DMS53 treated with DMSO at 0.1 percent for 48 hours (cell line): ENCODE data around the gene ESRRB.

Experiments
- DNase-seq: peaks from one replicate; lab custom pipeline; 2025; ENCODE audit not compliant: unreplicated experiment; lab: John Stamatoyannopoulos, UW

The ESRRB gene

DNA sequence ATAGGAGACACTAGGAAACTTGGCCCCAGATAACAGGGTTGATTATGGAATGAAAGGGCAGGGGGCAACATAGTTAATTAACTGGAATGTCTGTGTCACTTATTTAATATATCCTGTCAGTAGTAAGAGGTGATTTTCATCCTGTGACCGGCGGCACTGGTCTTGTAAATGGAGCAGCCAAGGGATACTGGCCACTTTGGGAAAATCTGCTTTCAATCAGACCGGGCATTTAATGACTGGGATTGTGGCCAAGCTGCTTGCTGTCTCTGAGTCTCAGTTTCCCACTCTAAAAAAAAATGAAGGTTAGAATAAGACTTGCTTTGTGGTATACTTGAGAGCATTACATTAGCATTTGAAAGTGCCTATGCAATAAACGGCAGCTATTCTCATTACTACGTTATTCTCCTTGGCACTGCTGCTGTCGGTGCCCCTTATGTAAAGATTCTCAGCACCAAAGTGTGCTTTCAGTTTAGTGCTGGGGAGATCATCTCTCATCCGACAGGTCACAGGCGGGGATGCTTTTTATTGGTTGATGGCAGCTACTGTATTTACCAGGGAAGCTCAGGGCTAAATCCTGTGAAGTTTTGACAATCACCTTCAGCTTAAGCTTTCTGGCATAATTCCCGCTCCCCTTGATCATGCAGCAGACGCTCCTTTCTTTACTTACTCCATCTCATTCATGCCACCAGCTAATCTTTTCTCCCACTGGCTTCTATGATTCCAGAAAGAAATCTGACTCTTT is 162.1 kb downstream of the ESRRB start:
- DNase-seq, result no peak

DNA sequence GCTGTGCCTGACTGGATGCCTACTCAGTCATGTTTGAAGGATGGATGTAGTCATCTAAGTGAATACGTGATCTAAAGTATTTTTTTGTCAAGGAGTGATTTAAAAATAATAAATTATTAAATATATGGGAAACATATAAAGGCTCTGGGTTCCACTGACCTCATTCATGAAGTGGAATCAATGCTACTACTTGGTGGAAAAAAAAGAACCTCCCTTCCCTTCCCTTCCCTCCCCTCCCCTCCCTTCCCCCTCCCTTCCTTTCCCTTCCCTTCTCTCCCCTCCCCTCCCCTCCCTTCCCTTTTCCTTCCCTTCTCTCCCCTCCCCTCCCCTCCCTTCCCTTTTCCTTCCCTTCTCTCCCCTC is 162.7 kb downstream of the ESRRB start:
- no peak for DNase-seq

- DNase-seq, result no peak
These were observed 163.2 kb downstream of the ESRRB start for GRCh38 chr14:76539130-76539529.

GRCh38 chr14:76541594-76542219 is 165.8 kb downstream of the ESRRB start:
- DNase-seq, result no peak

DNA sequence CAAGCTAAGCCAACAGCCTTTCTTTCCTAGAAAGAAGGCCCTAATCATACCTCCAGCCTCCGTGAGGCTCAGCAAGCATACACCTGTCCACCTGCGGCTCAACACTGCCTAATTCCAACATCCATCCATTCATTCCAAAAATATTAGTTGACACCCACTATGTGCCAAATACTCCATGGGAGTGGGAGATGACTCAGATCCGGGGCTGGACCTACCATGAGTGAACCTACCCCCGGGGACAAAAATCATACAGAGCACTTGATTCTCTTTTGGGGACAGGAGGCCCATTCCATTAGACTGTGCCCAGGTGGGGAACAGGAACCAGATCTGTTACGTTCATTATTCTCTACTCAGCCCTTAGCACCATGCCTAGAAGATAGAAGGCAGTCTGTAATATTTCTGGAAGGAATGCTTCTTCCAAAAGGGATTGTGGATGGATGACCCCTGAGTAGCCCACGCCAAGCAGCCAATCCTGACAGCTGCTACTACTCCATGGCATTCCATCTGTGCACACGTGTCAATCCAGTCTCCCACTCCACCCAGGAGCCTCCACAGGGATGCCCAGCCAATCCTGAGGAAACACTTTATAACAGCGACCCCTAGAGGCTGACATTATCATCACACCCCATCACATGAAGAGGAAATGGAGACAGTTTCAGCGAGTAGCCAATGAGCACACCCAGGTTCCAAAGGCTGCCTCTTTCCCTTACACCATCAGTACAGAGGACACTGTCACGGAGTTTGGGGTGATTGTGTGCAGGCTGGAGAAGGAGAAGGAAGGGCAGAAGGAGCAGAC is 170.7 kb downstream of the ESRRB start:
- no peak for DNase-seq

GRCh38 chr14:76547831-76548230 is 171.9 kb downstream of the ESRRB start:
- DNase-seq, result no peak

DNA sequence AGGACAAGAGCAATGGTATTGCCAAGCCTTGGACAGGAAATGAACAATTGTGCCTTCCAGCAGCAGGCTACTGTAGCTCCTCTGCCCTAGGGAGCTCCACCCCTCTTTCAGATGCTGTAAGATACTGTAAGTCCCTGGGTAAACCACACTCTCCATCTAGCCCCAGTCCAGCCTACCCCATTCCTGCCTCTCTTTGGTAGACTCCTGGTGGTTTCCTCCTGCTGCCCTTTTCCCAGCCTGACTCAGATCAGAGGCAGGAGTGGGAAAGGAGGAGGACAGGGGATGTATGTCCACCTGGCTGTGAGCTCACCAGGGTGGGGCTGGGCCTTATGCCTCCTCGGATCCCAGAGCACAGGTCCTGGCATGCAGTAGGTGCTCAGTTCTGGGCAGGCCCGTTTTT is 174.6 kb downstream of the ESRRB start:
- DNase-seq, result no peak

DNA sequence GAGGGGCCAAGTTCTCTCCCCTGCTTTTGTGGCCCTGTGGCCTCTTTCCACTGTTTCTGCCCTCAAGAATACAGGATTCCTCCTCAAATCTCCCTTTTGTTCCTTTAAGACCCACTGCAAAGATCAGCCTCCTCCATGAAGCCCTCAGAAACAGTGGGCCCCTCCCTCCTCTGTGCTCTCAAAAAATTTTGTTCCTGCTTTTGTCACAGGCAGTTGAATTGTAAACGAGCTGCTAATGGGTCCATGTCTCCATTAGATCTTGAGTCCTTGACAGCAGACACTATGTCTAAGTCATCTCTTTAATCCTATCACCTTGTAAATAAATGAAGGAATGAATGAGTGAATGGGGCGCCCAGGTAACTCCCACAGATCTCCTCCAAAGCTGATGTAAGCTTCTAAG is 175.2 kb downstream of the ESRRB start:
- DNase-seq, result no peak
